WTC11 (cell line): Measurements from ENCODE around the gene NOTUM. TPM values are rescaled to one million over a fixed set of nuclear protein-coding genes. Genes with fewer than 3 reads are reported as not detected.
"Not testable (repeated sequence)": the region's sequence is repeated elsewhere in the genome, so short reads cannot be mapped to it uniquely, and the experiment has no call there.

Experiments used
- ATAC-seq: fragments of 200-7000 bp; cut with Tn5 transposase; 2 replicates; pipeline ENCODE4 v1.10.0; 2021; ENCODE audit warnings: mild to moderate bottlenecking, moderate library complexity
- CTCF ChIA-PET: fragments of 300-600 bp; sonication (Branson Sonifier 250); formaldehyde crosslinking; loops from one replicate; lab custom pipeline; 2021; ENCODE audit warnings: antibody characterized with exemption; lab: Charles Lee
- POLR2A ChIA-PET: fragments of 350-600 bp; sonication (Branson Sonifier 250); formaldehyde crosslinking; loops from one replicate; lab custom pipeline; 2021; ENCODE audit warnings: antibody characterized with exemption; lab: Charles Lee
- DNase-seq: peaks from one replicate; pipeline ENCODE4 v3.0.0; 2021; ENCODE audit warnings: low spot score
- H3K27ac Mint-ChIP-seq: 2 replicates; pipeline ENCODE4 v1.8.0; 2021; ENCODE audit warnings: mixed read lengths
- H3K27me3 Mint-ChIP-seq: 2 replicates; pipeline ENCODE4 v1.8.0; 2021; ENCODE audit warnings: low read depth, mild to moderate bottlenecking, moderate library complexity, mixed read lengths
- H3K36me3 Mint-ChIP-seq: 2 replicates; pipeline ENCODE4 v1.8.0; 2021; ENCODE audit warnings: mixed read lengths
- H3K4me1 Mint-ChIP-seq: 2 replicates; pipeline ENCODE4 v1.8.0; 2022; ENCODE audit warnings: mixed read lengths
- H3K4me3 Mint-ChIP-seq: 2 replicates; pipeline ENCODE4 v1.8.0; 2021; ENCODE audit warnings: mild to moderate bottlenecking, moderate library complexity, mixed read lengths
- H3K9me3 Mint-ChIP-seq: 2 replicates; pipeline ENCODE4 v1.8.0; 2021; ENCODE audit warnings: mixed read lengths
- AR ChIP-seq: fragments of 250-450 bp; sonication (Bioruptor Pico); IDR thresholded peaks from 2 replicates; pipeline ENCODE4 v1.9.0; 2021; ENCODE audit warnings: mild to moderate bottlenecking
- E2F5 ChIP-seq: sonication (generic); formaldehyde crosslinking; IDR thresholded peaks from 2 replicates; pipeline ENCODE4 v1.8.1; 2022; ENCODE audit warnings: mild to moderate bottlenecking, moderate library complexity, missing genetic modification reagents
- EMX1 ChIP-seq: fragments of 250-450 bp; sonication (Bioruptor Pico); IDR thresholded peaks from 2 replicates; pipeline ENCODE4 v1.8.0; 2021; ENCODE audit warnings: mild to moderate bottlenecking
- GRHL2 ChIP-seq: fragments of 250-450 bp; sonication (Bioruptor Pico); IDR thresholded peaks from 2 replicates; pipeline ENCODE4 v1.8.0; 2022; ENCODE audit warnings: mild to moderate bottlenecking, moderate library complexity; ENCODE audit not compliant: insufficient replicate concordance, severe bottlenecking
- MYBL2 ChIP-seq: sonication (generic); formaldehyde crosslinking; IDR thresholded peaks from 2 replicates; pipeline ENCODE4 v1.8.1; 2023; ENCODE audit warnings: mild to moderate bottlenecking, moderate library complexity, missing genetic modification reagents
- NFYB ChIP-seq: sonication (generic); formaldehyde crosslinking; conservative IDR thresholded peaks from 2 replicates; pipeline ENCODE4 v1.8.0; 2022; ENCODE audit warnings: low read depth, missing genetic modification reagents
- NR1H2 ChIP-seq: sonication (generic); formaldehyde crosslinking; IDR thresholded peaks from 2 replicates; pipeline ENCODE4 v1.9.0; 2021; ENCODE audit warnings: mild to moderate bottlenecking, moderate library complexity, missing genetic modification reagents
- NR3C1 ChIP-seq: sonication (generic); formaldehyde crosslinking; conservative IDR thresholded peaks from 2 replicates; pipeline ENCODE4 v1.8.1; 2023; ENCODE audit warnings: low read depth, mild to moderate bottlenecking, missing genetic modification reagents
- SP1 ChIP-seq: sonication (generic); formaldehyde crosslinking; conservative IDR thresholded peaks from 2 replicates; pipeline ENCODE4 v1.8.1; 2022; ENCODE audit warnings: missing genetic modification reagents
- TCF7 ChIP-seq: sonication (generic); formaldehyde crosslinking; IDR thresholded peaks from 2 replicates; pipeline ENCODE4 v1.8.0; 2022; ENCODE audit warnings: mild to moderate bottlenecking, low read depth, missing genetic modification reagents, moderate library complexity
- ZNF416 ChIP-seq: fragments of 250-450 bp; sonication (Bioruptor Pico); IDR thresholded peaks from 2 replicates; pipeline ENCODE4 v1.9.0; 2021; ENCODE audit warnings: mild to moderate bottlenecking, inconsistent platforms
- total RNA-seq: library from RNA; stranded (reverse); gene quantifications from 3 replicates; pipeline ENCODE4 v1.2.3, GENCODE V29; 2021
- TF ChIP-seq, protein P1 (sequence below): fragments of 250-450 bp; sonication (Bioruptor Pico); IDR thresholded peaks from 2 replicates; pipeline ENCODE4 v1.8.0; 2021; ENCODE audit warnings: mild to moderate bottlenecking
- TF ChIP-seq, protein P2 (sequence below): fragments of 250-450 bp; sonication (Bioruptor Pico); conservative IDR thresholded peaks from 2 replicates; pipeline ENCODE4 v1.9.0; 2021; ENCODE audit warnings: mild to moderate bottlenecking
- TF ChIP-seq, protein P3 (sequence below): fragments of 250-450 bp; sonication (Bioruptor Pico); IDR thresholded peaks from 2 replicates; pipeline ENCODE4 v2.1.2; 2022; ENCODE audit warnings: mild to moderate bottlenecking, moderate library complexity

NOTUM gene
- total RNA-seq, 1 experiment from 2014 or later = 1.7 TPM

DNA sequence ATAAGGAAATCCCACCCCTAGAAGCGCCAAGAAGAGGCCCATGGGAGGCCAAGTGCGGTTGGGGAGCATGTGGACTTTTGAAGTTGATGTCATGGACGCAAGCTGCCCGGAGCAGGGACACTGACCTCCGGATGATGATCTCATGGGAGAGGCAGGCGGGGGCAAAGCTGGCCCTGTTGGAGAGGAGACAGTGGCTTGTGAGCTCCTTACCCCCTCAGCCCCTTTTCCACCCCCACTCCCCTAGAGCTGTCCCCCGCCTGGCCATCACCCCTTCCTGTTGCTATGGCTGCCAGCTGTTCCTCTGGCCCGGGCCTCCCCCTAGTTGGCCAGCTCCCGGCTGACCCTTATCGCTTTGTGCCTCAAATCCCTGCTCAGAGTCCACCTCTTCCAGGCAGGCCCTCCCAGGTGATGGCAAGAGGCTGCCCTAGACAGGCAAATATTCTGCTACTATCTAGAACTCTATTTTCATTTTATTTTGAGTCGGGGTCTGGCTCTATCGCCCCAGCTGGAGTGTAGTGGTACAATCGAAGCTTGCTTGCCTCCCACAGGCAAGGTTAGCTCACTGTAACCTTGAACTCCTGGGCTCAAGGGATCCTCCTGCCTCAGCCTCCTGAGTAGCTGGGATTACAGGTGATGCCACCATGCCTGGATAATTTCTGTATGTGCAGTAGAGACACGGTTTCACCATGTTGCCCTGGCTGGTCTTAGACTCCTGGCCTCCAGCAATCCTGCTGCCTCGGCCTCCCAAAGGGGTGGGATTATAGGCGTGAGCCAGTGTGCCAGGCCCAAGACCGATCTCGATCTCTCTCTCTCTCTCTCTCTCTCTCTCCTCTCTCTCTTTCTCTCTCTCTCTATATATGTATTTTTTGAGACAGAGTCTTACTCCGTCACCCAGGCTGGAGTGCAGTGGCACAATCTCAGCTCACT, 6.6 kb downstream of the NOTUM start (continued):
- TF ChIP-seq, protein P1, sequence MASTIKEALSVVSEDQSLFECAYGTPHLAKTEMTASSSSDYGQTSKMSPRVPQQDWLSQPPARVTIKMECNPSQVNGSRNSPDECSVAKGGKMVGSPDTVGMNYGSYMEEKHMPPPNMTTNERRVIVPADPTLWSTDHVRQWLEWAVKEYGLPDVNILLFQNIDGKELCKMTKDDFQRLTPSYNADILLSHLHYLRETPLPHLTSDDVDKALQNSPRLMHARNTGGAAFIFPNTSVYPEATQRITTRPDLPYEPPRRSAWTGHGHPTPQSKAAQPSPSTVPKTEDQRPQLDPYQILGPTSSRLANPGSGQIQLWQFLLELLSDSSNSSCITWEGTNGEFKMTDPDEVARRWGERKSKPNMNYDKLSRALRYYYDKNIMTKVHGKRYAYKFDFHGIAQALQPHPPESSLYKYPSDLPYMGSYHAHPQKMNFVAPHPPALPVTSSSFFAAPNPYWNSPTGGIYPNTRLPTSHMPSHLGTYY = no peak
- TF ChIP-seq ZNF416 (no peak), NFYB (CRISPR knock-in tag) (no peak), SP1 (no peak)
- TF ChIP-seq, protein P2, sequence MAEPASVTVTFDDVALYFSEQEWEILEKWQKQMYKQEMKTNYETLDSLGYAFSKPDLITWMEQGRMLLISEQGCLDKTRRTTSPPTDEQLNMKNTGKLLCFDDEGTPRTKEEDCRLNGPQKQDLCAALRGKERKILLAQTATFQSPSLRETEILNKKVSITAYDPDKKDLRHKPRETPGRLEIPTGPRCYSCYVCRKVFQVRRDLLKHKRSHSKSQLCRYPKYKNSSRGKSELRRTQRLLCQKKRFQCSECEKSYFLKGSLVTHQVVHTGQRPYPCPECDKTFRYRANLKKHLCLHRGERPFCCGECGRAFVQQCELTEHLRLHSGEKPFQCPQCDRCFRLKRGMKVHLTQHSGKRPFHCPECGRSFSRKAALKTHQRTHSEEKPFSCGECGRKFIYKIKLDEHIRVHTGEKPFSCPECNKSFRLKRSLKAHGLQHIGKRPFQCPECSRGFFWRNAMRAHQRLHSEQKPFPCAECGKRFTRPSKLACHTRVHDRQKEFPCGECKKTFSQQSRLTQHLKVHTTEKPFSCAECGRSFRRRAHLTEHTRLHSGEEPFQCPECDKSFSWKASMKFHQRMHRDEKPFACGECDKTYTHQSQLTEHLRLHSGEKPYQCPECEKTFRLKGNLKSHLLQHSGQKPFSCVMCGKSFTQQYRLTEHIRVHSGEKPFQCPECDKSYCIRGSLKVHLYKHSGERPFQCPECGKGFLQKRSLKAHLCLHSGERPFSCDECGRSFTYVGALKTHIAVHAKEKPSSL (CRISPR knock-in tag) = no peak

DNA sequence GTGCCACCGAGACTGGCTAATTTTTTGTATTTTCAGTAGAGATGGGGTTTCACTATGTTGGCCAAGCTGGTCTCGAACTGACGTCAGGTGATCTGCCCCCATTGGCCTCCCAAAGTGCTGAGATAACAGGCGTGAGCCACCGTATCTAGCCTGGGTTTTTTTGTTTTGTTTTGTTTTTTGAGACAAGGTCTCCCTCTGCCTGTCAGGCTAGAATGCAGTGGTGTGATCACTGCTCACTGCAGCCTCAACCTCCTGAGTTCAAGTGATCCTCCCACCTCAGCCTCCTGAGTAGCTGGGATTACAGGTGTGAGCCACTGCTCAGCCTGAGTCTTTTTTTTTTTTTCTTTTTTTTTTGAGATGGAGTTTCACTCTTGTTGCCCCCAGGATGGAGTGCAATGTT, 7.5 kb downstream of the NOTUM start:
- DNase-seq, H3K4me1 Mint-ChIP-seq, H3K9me3 Mint-ChIP-seq, H3K36me3 Mint-ChIP-seq, POLR2A ChIA-PET, H3K27ac Mint-ChIP-seq, H3K4me3 Mint-ChIP-seq, ATAC-seq: not testable (repeated sequence)
- CTCF ChIA-PET = interaction anchor here (0.7 to 2.4 kb wide), 2 partner anchors 9 to 292 kb away, joined by 3 to 6 read pairs; no protein-coding TSS in a partner anchor
- H3K27me3 Mint-ChIP-seq = peaks cover 20% of the 10 kb centered on the region

DNA sequence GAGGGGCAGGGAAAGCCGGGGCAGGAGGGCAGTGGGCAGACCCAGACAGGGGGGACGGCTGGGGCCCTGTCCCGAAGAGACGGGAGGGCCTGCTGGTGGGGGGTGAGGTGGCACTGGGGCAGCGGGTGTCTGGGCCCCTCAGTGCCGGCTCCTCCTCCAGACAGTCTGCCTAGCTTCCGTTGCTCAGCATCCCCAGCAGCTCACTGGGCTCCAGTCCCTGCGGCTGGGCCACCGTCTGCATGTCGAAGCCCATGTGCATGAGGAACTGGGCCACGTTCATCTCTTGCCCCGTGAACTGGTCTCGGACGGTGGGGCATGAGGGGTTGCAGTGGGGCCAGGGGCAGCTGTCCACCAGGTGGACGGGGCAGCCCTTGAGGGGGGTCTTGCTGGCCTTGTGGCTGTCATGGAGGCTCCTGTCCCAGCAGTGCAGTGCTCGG, 8.2 kb downstream of the NOTUM start:
- Mint-ChIP-seq H3K27me3 (peaks cover 13% of the 10 kb centered on the region), H3K4me3 (no peak overlapping the region)
- TF ChIP-seq ZNF416 (no peak), E2F5 (CRISPR knock-in tag) (no peak), EMX1 (CRISPR knock-in tag) (no peak), MYBL2 (no peak)
- TF ChIP-seq, protein P3, sequence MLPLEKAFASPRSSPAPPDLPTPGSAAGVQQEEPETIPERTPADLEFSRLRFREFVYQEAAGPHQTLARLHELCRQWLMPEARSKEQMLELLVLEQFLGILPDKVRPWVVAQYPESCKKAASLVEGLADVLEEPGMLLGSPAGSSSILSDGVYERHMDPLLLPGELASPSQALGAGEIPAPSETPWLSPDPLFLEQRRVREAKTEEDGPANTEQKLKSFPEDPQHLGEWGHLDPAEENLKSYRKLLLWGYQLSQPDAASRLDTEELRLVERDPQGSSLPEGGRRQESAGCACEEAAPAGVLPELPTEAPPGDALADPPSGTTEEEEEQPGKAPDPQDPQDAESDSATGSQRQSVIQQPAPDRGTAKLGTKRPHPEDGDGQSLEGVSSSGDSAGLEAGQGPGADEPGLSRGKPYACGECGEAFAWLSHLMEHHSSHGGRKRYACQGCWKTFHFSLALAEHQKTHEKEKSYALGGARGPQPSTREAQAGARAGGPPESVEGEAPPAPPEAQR (CRISPR knock-in tag) = no peak
- TF ChIP-seq, all 79 proteins: peak for 0
- Mint-ChIP-seq H3K4me1 (no peaks in the 10 kb centered on the region), H3K36me3 (no peaks in the 10 kb centered on the region), H3K27ac (no peak overlapping the region), H3K9me3 (no peaks in the 10 kb centered on the region)
- POLR2A ChIA-PET = no interaction called here
- CTCF ChIA-PET = interaction anchor here (1.2 to 2.4 kb wide), 2 partner anchors 8 to 15 kb away, joined by 3 to 6 read pairs; no protein-coding TSS in a partner anchor
- DNase-seq (no peak), ATAC-seq (no peak; the same call in 1 of the 2 replicates)

- POLR2A ChIA-PET = no interaction called here
- DNase-seq (no peak), ATAC-seq (no peak)
- CTCF ChIA-PET = interaction anchor here (1.2 to 2.4 kb wide), 2 partner anchors 8 to 15 kb away, joined by 3 to 6 read pairs; no protein-coding TSS in a partner anchor
- no peak overlapping the region for H3K27ac Mint-ChIP-seq
- H3K27me3 Mint-ChIP-seq = peaks cover 6% of the 10 kb centered on the region
- no peak overlapping the region for H3K4me3 Mint-ChIP-seq
- no peaks in the 10 kb centered on the region for H3K9me3 Mint-ChIP-seq
- no peaks in the 10 kb centered on the region for H3K4me1 Mint-ChIP-seq
- H3K36me3 Mint-ChIP-seq = no peaks in the 10 kb centered on the region
- no peak for TF ChIP-seq AR (CRISPR knock-in tag)
- no peak for TF ChIP-seq GRHL2 (CRISPR knock-in tag)
- no peak for TF ChIP-seq TCF7
- TF ChIP-seq, protein P2 (CRISPR knock-in tag) = no peak
- no peak for TF ChIP-seq NR1H2 (CRISPR knock-in tag)
- no peak for TF ChIP-seq NR3C1 (CRISPR knock-in tag)
These were observed 9.0 kb downstream of the NOTUM start for GRCh38 chr17:81951785-81952684.
